Esophagus squamous epithelium (tissue), 5 donors: ENCODE results near the gene CDK15. TPM values are rescaled to one million over a fixed set of nuclear protein-coding genes. Genes with fewer than 3 reads are reported as not detected.
A peak's percentile ranks its signal among the peaks of the same experiment; 100 is the strongest.
"Not testable (repeated sequence)": the region's sequence is repeated elsewhere in the genome, so short reads cannot be mapped to it uniquely, and the experiment has no call there.

Experiments used
- DNase-seq: peaks from one replicate; lab custom pipeline; 2025; lab: John Stamatoyannopoulos, UW
- H3K27ac ChIP-seq, 4 donors: fragments of 200-600 bp; sonication (generic); one replicate each; pipeline ENCODE4 v1.5.1; 2016 to 2019; ENCODE audit warnings: mild to moderate bottlenecking in 1 of 4
- H3K27me3 ChIP-seq, 4 donors: fragments of 200-600 bp; sonication (generic); 1 replicate in 3 of 4; 2 replicates in 1 of 4; pipeline versions ENCODE4 v1.5.1 to v1.6.0; 2017 to 2021; ENCODE audit warnings: antibody characterized with exemption in 1 of 4
- H3K36me3 ChIP-seq, 3 donors: fragments of 200-600 bp; sonication (generic); one replicate each; pipeline ENCODE4 v1.5.1; 2016 to 2019
- H3K4me1 ChIP-seq, 3 donors: fragments of 200-600 bp; sonication (generic); one replicate each; pipeline ENCODE4 v1.5.1; 2017 to 2019
- H3K4me3 ChIP-seq, 4 donors: fragments of 200-600 bp; sonication (generic); 1 replicate in 3 of 4; 2 replicates in 1 of 4; pipeline ENCODE4 v1.5.1; 2016 to 2019; ENCODE audit warnings: mild to moderate bottlenecking in 2 of 4, moderate library complexity in 1 of 4
- H3K9me3 ChIP-seq, 3 donors: fragments of 200-600 bp; sonication (generic); one replicate each; pipeline ENCODE4 v1.5.1; 2016 to 2019
- POLR2A ChIP-seq, 4 donors: fragments of 450-650 bp; IDR thresholded peaks; one replicate each; pipeline ENCODE4 v1.6.1; 2017; ENCODE audit warnings: antibody characterized with exemption in 4 of 4, mild to moderate bottlenecking in 4 of 4, moderate library complexity in 3 of 4
- WGBS, 2 donors: methylation state at CpG; one replicate each; pipeline ENCODE4 v1.1.5; 2018; 5-methylcytosine and 5-hydroxymethylcytosine counted together
- intact Hi-C: fragments of 100-400 bp; cut with DNase I; formaldehyde crosslinking; loops from one replicate; pipeline ENCODE4 v1.15.0; 2022
- total RNA-seq, 4 donors: library from RNA; depleted of rRNA; stranded (reverse); fragments of >200 nt; gene quantifications; one replicate each; pipeline ENCODE4 v1.1.0, GENCODE V29; 2016
- TF ChIP-seq, protein P1 (sequence below), 6 experiments: fragments of 450-650 bp in 4 of 6; fragments of 200-600 bp in 2 of 6; sonication (generic) in 2 of 6; IDR thresholded peaks; one replicate each; pipeline ENCODE4 v1.5.1; 2016 to 2019; ENCODE audit warnings: antibody characterized with exemption in 6 of 6, mild to moderate bottlenecking in 4 of 6, moderate library complexity in 4 of 6
- donor health status: DM: yes; HTN: yes; CAD: no.

The CDK15 gene
- total RNA-seq, 4 donors from 2014 or later = 0.23 to 6.1 TPM; not detected in 2

DNA sequence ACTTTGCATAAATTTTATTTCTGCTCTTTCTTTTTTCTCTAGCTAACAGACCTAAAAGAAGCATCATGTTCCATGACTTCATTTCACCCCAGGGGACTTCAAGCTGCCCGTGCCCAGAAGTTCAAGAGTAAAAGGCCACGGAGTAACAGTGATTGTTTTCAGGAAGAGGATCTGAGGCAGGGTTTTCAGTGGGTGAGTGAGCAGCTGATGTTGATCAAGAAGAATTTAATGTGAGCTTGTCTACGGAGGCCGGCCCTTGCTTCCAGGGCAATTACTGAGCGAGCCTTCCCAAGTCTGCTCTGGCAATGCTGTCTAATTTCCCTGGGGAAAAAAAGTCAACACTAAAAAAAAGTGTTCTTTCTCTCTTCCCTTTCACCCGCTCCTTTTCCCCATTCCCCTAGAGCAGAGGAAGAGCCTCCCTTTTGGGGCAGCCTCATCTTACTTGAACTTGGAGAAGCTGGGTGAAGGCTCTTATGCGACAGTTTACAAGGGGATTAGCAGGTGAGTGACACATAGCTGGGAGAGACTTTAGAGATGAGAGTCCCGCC is 1.2 kb downstream of the CDK15 start:
- Histone ChIP-seq H3K9me3 (no peaks in the 10 kb centered on the region), H3K36me3 (no peaks in the 10 kb centered on the region), H3K27me3 (peaks cover 0 to 14% (median 0%) of the 10 kb centered on the region in 4 donors), H3K4me3 (no peak overlapping the region), H3K27ac (peak overlapping the region in 2 of 4 donors; percentile 12 to 46), H3K4me1 (no peaks in the 10 kb centered on the region)
- WGBS, 2 donors = 44 to 61% methylated on average over 7 to 8 of the region's 8 CpGs
- DNase-seq = no peak
- no peak for TF ChIP-seq POLR2A (IDR thresholded peaks at IDR 0.05)
- TF ChIP-seq, protein P1, sequence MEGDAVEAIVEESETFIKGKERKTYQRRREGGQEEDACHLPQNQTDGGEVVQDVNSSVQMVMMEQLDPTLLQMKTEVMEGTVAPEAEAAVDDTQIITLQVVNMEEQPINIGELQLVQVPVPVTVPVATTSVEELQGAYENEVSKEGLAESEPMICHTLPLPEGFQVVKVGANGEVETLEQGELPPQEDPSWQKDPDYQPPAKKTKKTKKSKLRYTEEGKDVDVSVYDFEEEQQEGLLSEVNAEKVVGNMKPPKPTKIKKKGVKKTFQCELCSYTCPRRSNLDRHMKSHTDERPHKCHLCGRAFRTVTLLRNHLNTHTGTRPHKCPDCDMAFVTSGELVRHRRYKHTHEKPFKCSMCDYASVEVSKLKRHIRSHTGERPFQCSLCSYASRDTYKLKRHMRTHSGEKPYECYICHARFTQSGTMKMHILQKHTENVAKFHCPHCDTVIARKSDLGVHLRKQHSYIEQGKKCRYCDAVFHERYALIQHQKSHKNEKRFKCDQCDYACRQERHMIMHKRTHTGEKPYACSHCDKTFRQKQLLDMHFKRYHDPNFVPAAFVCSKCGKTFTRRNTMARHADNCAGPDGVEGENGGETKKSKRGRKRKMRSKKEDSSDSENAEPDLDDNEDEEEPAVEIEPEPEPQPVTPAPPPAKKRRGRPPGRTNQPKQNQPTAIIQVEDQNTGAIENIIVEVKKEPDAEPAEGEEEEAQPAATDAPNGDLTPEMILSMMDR (IDR thresholded peaks at IDR 0.05) = no peak
- intact Hi-C loops = no loop called here

DNA sequence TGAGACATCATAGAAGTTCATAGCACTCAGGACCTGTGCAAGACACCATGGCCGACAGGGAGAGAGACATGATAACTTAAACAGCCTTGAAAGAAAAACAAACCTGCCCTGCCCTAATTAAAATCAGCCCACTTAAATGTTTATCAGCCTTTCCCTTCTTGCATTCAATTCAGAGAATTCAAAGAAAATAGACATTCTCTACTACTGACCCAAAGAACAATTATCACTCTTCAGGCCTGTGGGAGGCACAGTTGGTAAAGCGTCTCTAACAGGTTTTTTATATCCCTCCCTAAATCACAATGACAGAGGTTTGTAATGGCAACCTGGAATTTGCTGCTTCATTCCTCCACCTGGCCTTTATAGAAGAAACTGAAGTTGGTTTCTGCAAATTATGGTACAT is 1.7 kb downstream of the CDK15 start:
- intact Hi-C loops = no loop called here
- TF ChIP-seq, protein P1 (IDR thresholded peaks at IDR 0.05) = no peak
- TF ChIP-seq POLR2A (IDR thresholded peaks at IDR 0.05) = no peak
- DNase-seq = no peak
- no peaks in the 10 kb centered on the region for H3K36me3 ChIP-seq
- WGBS, 2 donors = 75 to 78% methylated on average over 2 of the region's 2 CpGs
- H3K27ac ChIP-seq = peak overlapping the region in 1 of 4 donors; percentile 46
- H3K4me1 ChIP-seq = no peaks in the 10 kb centered on the region
- H3K4me3 ChIP-seq = no peak overlapping the region
- no peaks in the 10 kb centered on the region for H3K9me3 ChIP-seq
- H3K27me3 ChIP-seq = peaks cover 0 to 14% (median 0%) of the 10 kb centered on the region in 4 donors

DNA sequence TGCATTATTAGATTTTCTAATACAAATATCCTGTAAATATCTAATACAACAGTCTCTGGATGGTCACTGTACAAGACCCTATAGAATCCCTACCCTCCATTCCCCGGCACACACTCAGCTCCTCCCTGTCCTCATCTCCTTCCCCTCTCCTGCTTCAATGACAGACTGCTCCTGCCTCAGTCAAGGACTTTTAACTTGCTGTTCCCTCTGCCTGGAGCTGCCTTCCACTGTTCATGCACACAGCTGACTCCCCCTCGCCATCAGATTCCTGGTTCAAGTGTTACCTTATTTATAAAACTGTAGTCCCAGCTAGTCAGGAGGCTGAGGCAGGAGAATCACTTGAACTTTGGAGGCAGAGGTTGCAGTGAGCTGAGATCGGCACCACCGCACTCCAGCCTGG is 3.3 kb downstream of the CDK15 start:
- no peak overlapping the region for H3K4me3 ChIP-seq
- TF ChIP-seq, protein P1 (IDR thresholded peaks at IDR 0.05) = no peak
- TF ChIP-seq POLR2A (IDR thresholded peaks at IDR 0.05) = no peak
- intact Hi-C loops = no loop called here

DNA sequence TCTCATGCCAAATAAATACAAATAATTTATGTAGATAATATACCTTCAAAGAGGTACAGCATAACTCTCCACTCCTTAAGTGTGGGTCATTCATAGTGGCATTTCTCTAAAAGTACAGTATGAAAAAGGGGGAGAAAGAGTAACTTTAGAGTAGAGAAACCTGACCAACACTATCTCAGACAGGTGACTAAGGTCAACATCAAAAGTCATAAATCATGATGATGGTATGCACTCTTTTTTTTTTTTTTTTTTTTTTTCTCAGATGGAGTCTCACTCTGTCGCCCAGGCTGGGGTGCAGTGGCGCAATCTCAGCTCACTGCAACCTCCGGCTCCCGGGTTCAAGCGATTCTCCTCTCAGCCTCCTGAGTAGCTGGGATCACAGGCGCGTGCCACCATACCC is 4.3 kb downstream of the CDK15 start:
- H3K9me3 ChIP-seq, H3K27ac ChIP-seq, H3K4me1 ChIP-seq, H3K27me3 ChIP-seq, H3K4me3 ChIP-seq, DNase-seq, H3K36me3 ChIP-seq, intact Hi-C loops: not testable (repeated sequence)
- WGBS, 2 donors = 95 to 96% methylated on average over 6 to 7 of the region's 7 CpGs

More for the DNA sequence above, 3.3 kb downstream of the CDK15 start:
- H3K9me3 ChIP-seq = no peaks in the 10 kb centered on the region
- no peak for DNase-seq
- no peak overlapping the region for H3K27ac ChIP-seq
- H3K4me1 ChIP-seq = no peaks in the 10 kb centered on the region
- peaks cover 0 to 7% (median 0%) of the 10 kb centered on the region in 4 donors for H3K27me3 ChIP-seq
- WGBS, 2 donors = 77 to 82% methylated on average over 3 of the region's 4 CpGs
- no peaks in the 10 kb centered on the region for H3K36me3 ChIP-seq

DNA sequence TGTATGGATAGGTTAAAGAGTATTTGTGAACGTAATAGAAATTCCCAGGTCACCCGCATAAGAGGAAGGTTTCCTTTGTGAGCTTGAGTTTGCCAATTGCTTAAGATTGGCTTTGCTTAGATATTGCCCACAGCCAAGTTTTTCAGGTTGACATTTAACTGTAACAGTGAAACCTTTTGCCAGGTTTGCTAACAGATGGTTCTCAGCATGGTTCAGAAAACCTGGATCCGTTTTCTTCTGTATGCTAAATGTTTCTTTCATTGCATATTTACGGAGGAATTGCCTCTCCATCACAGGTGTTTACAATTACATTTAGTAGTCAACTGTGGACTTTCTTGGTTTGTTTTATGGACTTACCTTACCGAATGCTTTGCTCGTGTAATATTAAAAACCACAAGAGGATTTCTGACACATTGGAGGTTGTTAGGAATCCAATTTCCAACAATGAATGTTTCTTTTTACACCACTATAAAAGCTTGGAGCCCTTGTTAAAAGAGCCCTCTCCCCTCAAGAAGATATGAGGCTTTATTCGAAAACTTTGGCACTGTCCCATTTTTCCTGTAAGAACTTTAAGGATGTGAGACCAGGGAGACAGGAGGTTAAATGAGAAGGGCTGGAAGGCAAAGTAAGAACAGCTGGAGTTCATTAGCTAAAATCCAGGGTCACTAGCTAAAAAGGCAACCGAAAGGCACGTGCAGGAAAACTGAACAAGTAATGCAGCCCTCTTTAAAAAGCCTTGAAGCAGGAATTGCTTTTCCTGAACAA is 7.8 kb downstream of the CDK15 start:
- 64 to 69% methylated on average over 9 of the region's 9 CpGs for WGBS, 2 donors
- no peaks in the 10 kb centered on the region for H3K27me3 ChIP-seq
- H3K9me3 ChIP-seq = no peaks in the 10 kb centered on the region
- intact Hi-C loops = no loop called here
- H3K36me3 ChIP-seq = no peaks in the 10 kb centered on the region
- no peak overlapping the region for H3K27ac ChIP-seq
- TF ChIP-seq, protein P1 (IDR thresholded peaks at IDR 0.05) = no peak
- no peak for TF ChIP-seq POLR2A (IDR thresholded peaks at IDR 0.05)
- DNase-seq = no peak
- H3K4me1 ChIP-seq = no peaks in the 10 kb centered on the region
- H3K4me3 ChIP-seq = no peak overlapping the region
